WERI-Rb-1 (cell line): ENCODE results near the gene UBQLN1.
"Not testable (repeated sequence)": the region's sequence is repeated elsewhere in the genome, so short reads cannot be mapped to it uniquely, and the experiment has no call there.

ENCODE experiments used
- DNase-seq: peaks from one replicate; pipeline ENCODE4 v3.0.0-alpha.2; 2020
- H3K27ac ChIP-seq: fragments of 250-450 bp; sonication (Bioruptor Pico); 2 replicates; pipeline ENCODE4 v1.5.1; 2020; ENCODE audit warnings: mild to moderate bottlenecking, moderate library complexity
- H3K27me3 ChIP-seq: fragments of 250-450 bp; sonication (Bioruptor Pico); 2 replicates; pipeline ENCODE4 v1.5.1; 2021; ENCODE audit warnings: mild to moderate bottlenecking, low read depth, moderate library complexity; ENCODE audit not compliant: insufficient read depth, severe bottlenecking
- H3K36me3 ChIP-seq: fragments of 250-450 bp; sonication (Bioruptor Pico); 2 replicates; pipeline ENCODE4 v1.5.1; 2020; ENCODE audit warnings: mild to moderate bottlenecking, moderate library complexity
- H3K4me3 ChIP-seq: 2 replicates; pipeline ENCODE4 v1.5.1; 2011; ENCODE audit warnings: low read depth, mild to moderate bottlenecking, control low read depth, low read length
- H3K9me3 ChIP-seq: fragments of 250-450 bp; sonication (Bioruptor Pico); 2 replicates; pipeline ENCODE4 v1.5.1; 2021; ENCODE audit warnings: mild to moderate bottlenecking, moderate library complexity; ENCODE audit not compliant: severe bottlenecking
- CTCF ChIP-seq: IDR thresholded peaks from 2 replicates; pipeline ENCODE4 v1.5.1; 2011; ENCODE audit warnings: low read depth, mild to moderate bottlenecking, control low read depth, inconsistent platforms, low read length

The UBQLN1 gene

DNA sequence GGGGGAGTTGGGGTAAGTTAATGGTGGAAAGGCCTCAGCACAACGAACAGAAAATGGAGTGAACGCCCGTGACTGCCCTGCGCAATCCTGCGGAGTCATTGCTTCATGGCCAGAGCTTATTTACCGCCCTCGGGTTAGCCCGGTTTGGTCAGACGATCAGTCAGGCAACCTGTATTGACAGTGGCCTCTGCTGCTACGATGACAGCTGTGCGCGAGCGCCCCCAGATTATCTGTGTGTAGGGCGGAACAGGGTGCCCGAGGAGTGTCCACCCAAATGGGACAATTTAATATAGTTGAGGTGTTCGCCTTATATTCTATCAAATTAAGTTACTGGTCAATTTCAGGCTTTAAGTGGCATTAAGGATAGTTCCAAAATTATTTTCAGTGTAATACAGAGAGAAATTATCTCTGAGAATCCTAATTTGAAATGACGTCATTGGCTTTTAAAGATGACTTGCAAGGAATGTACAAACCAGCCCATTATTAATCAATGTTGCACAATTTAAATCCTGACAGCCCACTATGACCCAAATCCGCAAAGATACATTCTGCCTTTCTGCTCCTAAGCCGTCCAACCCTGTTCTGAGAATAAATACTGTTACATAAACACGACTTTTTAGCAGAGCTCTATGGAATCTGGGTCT lies 879 bp upstream of the UBQLN1 start:
- peak; percentile 34; the same call in 1 of the 2 replicates for TF ChIP-seq CTCF
- H3K27ac ChIP-seq = peak overlapping the region; percentile 100
- H3K4me3 ChIP-seq = peak overlapping the region; percentile 88
- DNase-seq = peak; percentile 74
- H3K27me3 ChIP-seq = no peaks in the 10 kb centered on the region
- no peaks in the 10 kb centered on the region for H3K9me3 ChIP-seq
- H3K36me3 ChIP-seq = peaks cover 11% of the 10 kb centered on the region

- H3K27me3 ChIP-seq = no peaks in the 10 kb centered on the region
- H3K4me3 ChIP-seq = peak overlapping the region; percentile 88
- no peak for DNase-seq
- H3K36me3 ChIP-seq = peaks cover 14% of the 10 kb centered on the region
- H3K27ac ChIP-seq = peak overlapping the region; percentile 100
- no peaks in the 10 kb centered on the region for H3K9me3 ChIP-seq
- TF ChIP-seq CTCF = no peak
These were observed 315 bp downstream of the UBQLN1 start for GRCh38 chr9:83707518-83707767.

- peak; percentile 51 for DNase-seq
- Histone ChIP-seq H3K4me3 (peak overlapping the region; percentile 88), H3K9me3 (no peaks in the 10 kb centered on the region), H3K36me3 (peaks cover 14% of the 10 kb centered on the region), H3K27ac (peak overlapping the region; percentile 100), H3K27me3 (no peaks in the 10 kb centered on the region)
- no peak for TF ChIP-seq CTCF
These were observed 861 bp downstream of the UBQLN1 start for GRCh38 chr9:83706676-83707517.

GRCh38 chr9:83705219-83705651 lies 2.5 kb downstream of the UBQLN1 start:
- H3K27me3 ChIP-seq, DNase-seq, H3K27ac ChIP-seq, H3K4me3 ChIP-seq, H3K9me3 ChIP-seq: not testable (repeated sequence)
- H3K36me3 ChIP-seq = peaks cover 14% of the 10 kb centered on the region

DNA sequence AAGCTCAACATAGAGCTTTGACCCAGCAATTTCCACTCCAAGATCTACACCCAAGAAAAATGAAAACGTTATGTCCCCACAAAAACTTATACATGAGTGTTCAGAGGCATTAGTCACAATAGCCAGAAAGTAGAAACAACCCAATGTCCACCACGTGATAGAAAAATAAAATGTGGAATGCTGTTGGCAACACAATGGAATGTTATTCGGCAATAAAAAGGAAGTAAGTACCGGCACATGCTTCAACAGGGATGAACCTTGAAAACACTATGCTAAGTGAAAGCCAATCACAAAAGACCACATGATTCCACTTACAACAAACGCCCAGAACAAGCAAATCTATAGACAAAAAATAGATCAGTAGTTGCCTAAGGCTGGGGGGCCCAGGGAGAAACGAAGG lies 6.0 kb downstream of the UBQLN1 start:
- H3K4me3 ChIP-seq = no peak overlapping the region
- no peak overlapping the region for H3K27ac ChIP-seq
- H3K36me3 ChIP-seq = peaks cover 10% of the 10 kb centered on the region; the same call in 1 of the 2 replicates
- DNase-seq = no peak
- H3K27me3 ChIP-seq = no peaks in the 10 kb centered on the region
- no peak for TF ChIP-seq CTCF
- no peaks in the 10 kb centered on the region for H3K9me3 ChIP-seq

DNA sequence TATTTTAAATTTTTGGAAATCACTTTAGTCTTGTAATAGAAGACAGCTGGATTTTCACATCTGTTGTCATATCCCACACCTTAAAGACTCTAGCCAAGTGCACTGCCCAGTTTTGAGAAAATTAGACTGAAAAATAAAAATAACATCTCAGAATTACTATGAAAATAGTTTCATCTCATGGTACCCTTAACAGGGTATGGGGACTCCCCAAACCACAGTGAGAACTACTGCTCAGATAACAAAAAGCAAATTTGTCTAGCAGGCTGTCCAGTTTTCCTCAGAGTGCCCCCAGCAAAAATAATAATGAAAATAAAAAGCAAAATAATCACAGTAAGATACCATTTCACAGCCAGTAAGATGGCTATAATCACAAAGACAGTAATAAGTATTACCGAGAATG lies 6.5 kb downstream of the UBQLN1 start:
- no peak for DNase-seq
- no peaks in the 10 kb centered on the region for H3K9me3 ChIP-seq
- TF ChIP-seq CTCF = no peak
- H3K36me3 ChIP-seq = peaks cover 10% of the 10 kb centered on the region; the same call in 1 of the 2 replicates
- H3K27ac ChIP-seq = no peak overlapping the region
- H3K27me3 ChIP-seq = no peaks in the 10 kb centered on the region
- H3K4me3 ChIP-seq = no peak overlapping the region
